ENCODE data around the gene XIRP2.

Gene XIRP2

GRCh38 chr2:167157523-167157922, 269.2 kb downstream of the XIRP2 start:
- TF ChIP-seq CTCF (IDR thresholded peaks at IDR 0.05), result no peak
- H3K27ac ChIP-seq, result no peak overlapping the region
- H3K27me3 ChIP-seq, result no peaks in the 10 kb centered on the region
- H3K4me3 ChIP-seq (ENCODE audit: low read depth in 1 of 2, low read length in 1 of 2), result no peak overlapping the region
- no peaks in the 10 kb centered on the region for H3K9me3 ChIP-seq
- H3K36me3 ChIP-seq, result no peaks in the 10 kb centered on the region
- H3K4me1 ChIP-seq (ENCODE audit: control insufficient read depth in 1 of 2, insufficient read depth in 1 of 2, low read depth in 1 of 2, low read length in 1 of 2), result no peaks in the 10 kb centered on the region

GRCh38 chr2:167177196-167177595, 288.9 kb downstream of the XIRP2 start:
- Histone ChIP-seq H3K27ac (no peak overlapping the region), H3K4me3 (ENCODE audit: low read depth in 1 of 2, low read length in 1 of 2) (no peak overlapping the region), H3K27me3 (no peaks in the 10 kb centered on the region), H3K36me3 (no peaks in the 10 kb centered on the region), H3K4me1 (ENCODE audit: control insufficient read depth in 1 of 2, insufficient read depth in 1 of 2, low read depth in 1 of 2, low read length in 1 of 2) (no peaks in the 10 kb centered on the region), H3K9me3 (no peaks in the 10 kb centered on the region)
- TF ChIP-seq CTCF (IDR thresholded peaks at IDR 0.05), result no peak

GRCh38 chr2:167181134-167181533, 292.9 kb downstream of the XIRP2 start:
- no peak overlapping the region for H3K27ac ChIP-seq
- no peaks in the 10 kb centered on the region for H3K9me3 ChIP-seq
- no peak for TF ChIP-seq CTCF (IDR thresholded peaks at IDR 0.05)

GRCh38 chr2:167181688-167182087, 293.4 kb downstream of the XIRP2 start:
- Histone ChIP-seq H3K4me1 (ENCODE audit: control insufficient read depth in 1 of 2, insufficient read depth in 1 of 2, low read depth in 1 of 2, low read length in 1 of 2) (no peaks in the 10 kb centered on the region), H3K27ac (no peak overlapping the region), H3K27me3 (no peaks in the 10 kb centered on the region), H3K4me3 (ENCODE audit: low read depth in 1 of 2, low read length in 1 of 2) (no peak overlapping the region), H3K36me3 (no peaks in the 10 kb centered on the region), H3K9me3 (no peaks in the 10 kb centered on the region)
- TF ChIP-seq CTCF (IDR thresholded peaks at IDR 0.05), result no peak

More at GRCh38 chr2:167181134-167181533, 292.9 kb downstream of the XIRP2 start:
- Histone ChIP-seq H3K36me3 (no peaks in the 10 kb centered on the region), H3K4me3 (ENCODE audit: low read depth in 1 of 2, low read length in 1 of 2) (no peak overlapping the region), H3K27me3 (no peaks in the 10 kb centered on the region), H3K4me1 (ENCODE audit: control insufficient read depth in 1 of 2, insufficient read depth in 1 of 2, low read depth in 1 of 2, low read length in 1 of 2) (no peaks in the 10 kb centered on the region)

GRCh38 chr2:167182403-167182802, 294.1 kb downstream of the XIRP2 start:
- Histone ChIP-seq H3K4me1 (ENCODE audit: control insufficient read depth in 1 of 2, insufficient read depth in 1 of 2, low read depth in 1 of 2, low read length in 1 of 2) (no peaks in the 10 kb centered on the region), H3K27ac (no peak overlapping the region), H3K36me3 (no peaks in the 10 kb centered on the region), H3K4me3 (ENCODE audit: low read depth in 1 of 2, low read length in 1 of 2) (no peak overlapping the region), H3K9me3 (no peaks in the 10 kb centered on the region), H3K27me3 (no peaks in the 10 kb centered on the region)
- TF ChIP-seq CTCF (IDR thresholded peaks at IDR 0.05), result no peak

- Histone ChIP-seq H3K27me3 (no peaks in the 10 kb centered on the region), H3K4me1 (ENCODE audit: control insufficient read depth in 1 of 2, insufficient read depth in 1 of 2, low read depth in 1 of 2, low read length in 1 of 2) (no peaks in the 10 kb centered on the region), H3K4me3 (ENCODE audit: low read depth in 1 of 2, low read length in 1 of 2) (no peak overlapping the region), H3K27ac (no peak overlapping the region), H3K36me3 (no peaks in the 10 kb centered on the region), H3K9me3 (no peaks in the 10 kb centered on the region)
- TF ChIP-seq CTCF (IDR thresholded peaks at IDR 0.05), result no peak
Observed at GRCh38 chr2:167183931-167184330, 295.7 kb downstream of the XIRP2 start.

All from neutrophil (primary cell).